HCT116 (cell line): ENCODE data around the gene FAM83G. TPM values are rescaled to one million over a fixed set of nuclear protein-coding genes. Genes with fewer than 3 reads are reported as not detected.

Source experiments
- ATAC-seq: fragments of 200-7000 bp; cut with Tn5 transposase; 2 replicates; pipeline ENCODE4 v1.9.1; 2020; ENCODE audit warnings: mild to moderate bottlenecking, moderate library complexity
- BruUV-seq: library from RNA; stranded (reverse); fragments of 400-500 nt; replicated peaks from 2 replicates; lab custom pipeline; 2021; lab: Mats Ljungman, UMichigan
- CTCF ChIA-PET: fragments of 300-600 bp; sonication (Branson Sonifier 250); formaldehyde crosslinking; loops from one replicate; lab custom pipeline; 2021; ENCODE audit warnings: antibody characterized with exemption; lab: Charles Lee
- POLR2A ChIA-PET: fragments of 300-600, 350-600 bp; sonication (Branson Sonifier 250); formaldehyde crosslinking; loops from one replicate; lab custom pipeline; 2021; ENCODE audit warnings: antibody characterized with exemption; lab: Charles Lee
- RAD21 ChIA-PET, 2 experiments: fragments of 300-600 bp; sonication (Branson Sonifier 250); formaldehyde crosslinking; loops; one replicate each; lab custom pipeline; 2023; ENCODE audit warnings: low total read pairs in 2 of 2; ENCODE audit not compliant: uncharacterized antibody in 2 of 2, unreplicated experiment in 2 of 2, low non-redundant PET in 1 of 2; lab: Charles Lee
- DNase-seq: peaks from one replicate; pipeline ENCODE4 v3.0.0-alpha.2; 2010; ENCODE audit warnings: low read depth, low spot score
- H2AFZ ChIP-seq: fragments of 200-600 bp; shearing (Covaris generic), sonication (generic); 2 replicates; pipeline ENCODE4 v1.6.1; 2017; ENCODE audit warnings: low read depth, mixed run types, mixed read lengths, antibody characterized with exemption, low read length; ENCODE audit not compliant: poor library complexity, severe bottlenecking
- H3K27ac ChIP-seq: 2 replicates; pipeline ENCODE4 v1.5.1; 2012; ENCODE audit warnings: low read depth, low read length
- H3K27me3 ChIP-seq: fragments of 200-600 bp; sonication (generic); 2 replicates; pipeline ENCODE4 v1.6.1; 2016; ENCODE audit warnings: mixed run types, low read length, mixed read lengths; ENCODE audit not compliant: insufficient read depth
- H3K36me3 ChIP-seq, 2 experiments: fragments of 200-500 bp in 1 of 2; fragments of 200-600 bp in 1 of 2; sonication (Bioruptor generic) in 1 of 2; sonication (generic) in 1 of 2; 2 replicates each; pipeline versions ENCODE4 v1.5.1 to v1.6.1; 2014 to 2016; ENCODE audit warnings: low read length in 2 of 2, inconsistent platforms in 1 of 2, mixed read lengths in 1 of 2, mixed run types in 1 of 2; ENCODE audit not compliant: insufficient read depth in 2 of 2, control insufficient read depth in 1 of 2
- H3K4me1 ChIP-seq, 2 experiments: fragments of 200-600 bp in 1 of 2; sonication (generic) in 1 of 2; 2 replicates each; pipeline versions ENCODE4 v1.5.1 to v1.6.1; 2012 to 2017; ENCODE audit warnings: low read length in 2 of 2, inconsistent platforms in 1 of 2, mild to moderate bottlenecking in 1 of 2, mixed read lengths in 1 of 2, mixed run types in 1 of 2, moderate library complexity in 1 of 2; ENCODE audit not compliant: insufficient read depth in 2 of 2, control insufficient read depth in 1 of 2
- H3K4me2 ChIP-seq: fragments of 200-600 bp; sonication (generic); 2 replicates; pipeline ENCODE4 v1.6.1; 2017; ENCODE audit warnings: mixed run types, low read length, mixed read lengths
- H3K4me3 ChIP-seq, 2 experiments: fragments of 200-600 bp in 1 of 2; sonication (generic) in 1 of 2; replicated peaks in 1 of 2; 2 replicates each; pipeline ENCODE4 v1.5.1; 2011 to 2016; ENCODE audit warnings: low read length in 2 of 2, control low read depth in 1 of 2, low read depth in 1 of 2, mild to moderate bottlenecking in 1 of 2, mixed read lengths in 1 of 2, mixed run types in 1 of 2
- H3K79me2 ChIP-seq: fragments of 200-600 bp; sonication (generic); 2 replicates; pipeline ENCODE4 v1.6.1; 2017; ENCODE audit warnings: mild to moderate bottlenecking, mixed run types, low read length, moderate library complexity, mixed read lengths; ENCODE audit not compliant: insufficient read depth
- H3K9ac ChIP-seq: fragments of 200-600 bp; sonication (generic); 2 replicates; pipeline ENCODE4 v1.6.1; 2016; ENCODE audit warnings: low read length, mixed read lengths
- H3K9me2 ChIP-seq: fragments of 200-600 bp; sonication (generic), shearing (Covaris generic); 2 replicates; pipeline ENCODE4 v1.6.1; 2017; ENCODE audit warnings: mixed run types, mild to moderate bottlenecking, moderate library complexity; ENCODE audit not compliant: insufficient read depth
- H3K9me3 ChIP-seq, 2 experiments: fragments of 200-500 bp in 1 of 2; fragments of 200-600 bp in 1 of 2; sonication (Bioruptor generic) in 1 of 2; sonication (generic) in 1 of 2; 2 replicates each; pipeline ENCODE4 v1.6.1; 2014 to 2017; ENCODE audit warnings: low read length in 2 of 2, mixed read lengths in 2 of 2, inconsistent platforms in 1 of 2, low read depth in 1 of 2, mild to moderate bottlenecking in 1 of 2, mixed run types in 1 of 2, moderate library complexity in 1 of 2; ENCODE audit not compliant: control insufficient read depth in 1 of 2, insufficient read depth in 1 of 2
- H4K20me1 ChIP-seq: fragments of 200-600 bp; sonication (generic), shearing (Covaris generic); 2 replicates; pipeline ENCODE4 v1.6.1; 2017; ENCODE audit warnings: mixed run types, mild to moderate bottlenecking, moderate library complexity; ENCODE audit not compliant: insufficient read depth
- CTCF ChIP-seq, 3 experiments: fragments of 200-600 bp in 1 of 3; sonication (generic) in 1 of 3; IDR thresholded peaks in 2 of 3; conservative IDR thresholded peaks in 1 of 3; 2 replicates each; pipeline ENCODE4 v1.5.1; 2012 to 2017; ENCODE audit warnings: low read depth in 2 of 3, low read length in 2 of 3, antibody characterized with exemption in 1 of 3, borderline replicate concordance in 1 of 3, control low read depth in 1 of 3, mild to moderate bottlenecking in 1 of 3, mixed read lengths in 1 of 3, mixed run types in 1 of 3, moderate library complexity in 1 of 3; ENCODE audit not compliant: insufficient read depth in 1 of 3
- EGR1 ChIP-seq: IDR thresholded peaks from 2 replicates; pipeline ENCODE4 v1.6.1; 2012; ENCODE audit warnings: low read depth
- ELF1 ChIP-seq: IDR thresholded peaks from 2 replicates; pipeline ENCODE4 v1.6.1; 2012; ENCODE audit warnings: low read depth, borderline replicate concordance
- JUND ChIP-seq: IDR thresholded peaks from 2 replicates; pipeline ENCODE4 v1.6.1; 2012
- POLR2AphosphoS5 ChIP-seq: IDR thresholded peaks from 2 replicates; pipeline ENCODE4 v1.6.1; 2011; ENCODE audit warnings: mild to moderate bottlenecking, low read depth, low read length, moderate library complexity
- SIN3A ChIP-seq: IDR thresholded peaks from 2 replicates; pipeline ENCODE4 v1.6.1; 2012; ENCODE audit warnings: low read depth
- intact Hi-C: fragments of 100-400 bp; cut with micrococcal nuclease; formaldehyde crosslinking; loops from 2 replicates; pipeline ENCODE4 v1.10.0; 2022
- total RNA-seq: library from RNA; stranded (reverse); gene quantifications from one replicate; pipeline ENCODE4 v1.2.1, GENCODE V29; 2021; ENCODE audit not compliant: unreplicated experiment
- TF ChIP-seq, protein P1 (sequence below): IDR thresholded peaks from 2 replicates; pipeline ENCODE4 v1.6.1; 2012

FAM83G gene
- total RNA-seq, 1 experiment from 2014 or later = 33.9 TPM

DNA sequence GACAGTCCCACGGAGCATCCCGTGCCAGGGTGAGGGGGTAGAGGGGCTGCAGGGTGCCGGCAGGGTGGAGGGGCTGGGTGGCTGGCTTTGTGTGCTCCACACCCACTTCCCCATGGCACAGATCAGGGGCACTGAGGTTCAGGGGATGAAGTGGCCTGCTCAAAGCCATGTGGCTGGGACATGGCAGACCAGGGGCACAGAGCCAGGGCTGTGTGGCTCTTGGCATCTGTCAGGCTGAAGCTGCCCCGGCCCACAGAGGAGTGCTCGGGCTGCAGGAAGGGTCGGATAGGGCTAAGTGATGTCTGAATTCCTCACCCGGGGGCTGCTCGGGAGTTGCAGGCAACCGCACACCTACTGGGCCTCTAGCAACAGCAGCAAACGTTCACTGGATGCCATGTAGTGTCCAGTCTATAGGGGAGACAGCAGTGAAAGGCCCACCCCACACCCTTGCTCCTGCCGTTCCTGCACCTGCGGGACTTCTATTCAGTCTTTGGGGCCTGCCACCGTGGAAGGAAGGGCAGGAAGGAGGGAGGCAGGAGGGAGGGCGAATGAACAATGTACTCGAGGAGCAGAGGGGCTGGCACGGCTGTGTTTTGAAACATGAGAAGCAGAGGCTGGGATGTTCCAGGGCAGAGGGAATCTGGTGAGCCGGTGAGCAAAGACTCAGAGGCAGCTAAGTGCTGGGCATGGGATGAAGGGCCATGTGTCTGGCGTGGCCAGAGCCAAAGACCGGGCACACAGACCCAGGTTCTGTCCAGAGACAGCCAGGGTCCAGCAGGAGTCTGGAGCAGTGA, 37.5 kb downstream of the FAM83G start:
- Histone ChIP-seq H3K4me1 (peaks cover 27 to 60% of the 10 kb centered on the region in 2 experiments), H3K36me3 (peaks cover 9 to 14% of the 10 kb centered on the region in 2 experiments; a peak in 3 of 4 replicates), H3K79me2 (no peaks in the 10 kb centered on the region), H4K20me1 (no peaks in the 10 kb centered on the region), H3K4me2 (no peak overlapping the region), H3K9me2 (no peaks in the 10 kb centered on the region), H3K4me3 (no peak overlapping the region), H3K9ac (no peak overlapping the region), H3K27me3 (no peaks in the 10 kb centered on the region), H3K27ac (no peak overlapping the region), H2AFZ (no peak overlapping the region), H3K9me3 (no peaks in the 10 kb centered on the region)
- ChIA-PET POLR2A (no interaction called here), RAD21 (no interaction called here), CTCF (no interaction called here)
- DNase-seq (no peak), ATAC-seq (no peak)
- intact Hi-C loops = no loop called here
- TF ChIP-seq ELF1 = no peak
- peak; percentile 20; the same call in 1 of the 2 replicates for TF ChIP-seq POLR2AphosphoS5
- TF ChIP-seq, protein P1, sequence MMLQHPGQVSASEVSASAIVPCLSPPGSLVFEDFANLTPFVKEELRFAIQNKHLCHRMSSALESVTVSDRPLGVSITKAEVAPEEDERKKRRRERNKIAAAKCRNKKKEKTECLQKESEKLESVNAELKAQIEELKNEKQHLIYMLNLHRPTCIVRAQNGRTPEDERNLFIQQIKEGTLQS = no peak
- BruUV-seq = no TSS peak

- no peaks in the 10 kb centered on the region for H3K27me3 ChIP-seq
- no peaks in the 10 kb centered on the region for H3K79me2 ChIP-seq
- no peak overlapping the region for H3K4me3 ChIP-seq
- peaks cover under 1 to 3% of the 10 kb centered on the region in 2 experiments; a peak in 2 of 4 replicates for H3K36me3 ChIP-seq
- DNase-seq = no peak
- H3K9ac ChIP-seq = no peak overlapping the region
- RAD21 ChIA-PET = no interaction called here
- H3K4me1 ChIP-seq = peaks cover 27 to 57% of the 10 kb centered on the region in 2 experiments
- POLR2A ChIA-PET = no interaction called here
- no peaks in the 10 kb centered on the region for H4K20me1 ChIP-seq
- no TSS peak for BruUV-seq
- H3K9me3 ChIP-seq = no peaks in the 10 kb centered on the region
- intact Hi-C loops = no loop called here
- H3K27ac ChIP-seq = no peak overlapping the region
- no peak overlapping the region for H3K4me2 ChIP-seq
- no peaks in the 10 kb centered on the region for H3K9me2 ChIP-seq
- CTCF ChIA-PET = no interaction called here
- TF ChIP-seq SIN3A (no peak), EGR1 (no peak), CTCF (IDR thresholded peaks at IDR 0.05 in 2 of 3, conservative IDR thresholded peaks at IDR 0.05 in 1 of 3; ENCODE audit: borderline replicate concordance in 1 of 3, insufficient read depth in 1 of 3, low read depth in 2 of 3, low read length in 2 of 3) (no peak), JUND (no peak)
- no peak overlapping the region for H2AFZ ChIP-seq
- ATAC-seq = no peak
Observed at GRCh38 chr17:18965530-18966236, 38.9 kb downstream of the FAM83G start.
